ENCODE results near the gene CTNND2. TPM values are rescaled to one million over a fixed set of nuclear protein-coding genes. Genes with fewer than 3 reads are reported as not detected.

Gene CTNND2
- total RNA-seq, 1 donor from 2014 or later, result 40.0 TPM

GRCh38 chr5:11758321-11758720 is 145.9 kb downstream of the CTNND2 start:
- no peak overlapping the region for H3K27ac Mint-ChIP-seq (ENCODE audit: unreplicated experiment)
- H3K27me3 Mint-ChIP-seq (ENCODE audit: low read depth), result peaks cover 8% of the 10 kb centered on the region
- TF ChIP-seq, protein P1, sequence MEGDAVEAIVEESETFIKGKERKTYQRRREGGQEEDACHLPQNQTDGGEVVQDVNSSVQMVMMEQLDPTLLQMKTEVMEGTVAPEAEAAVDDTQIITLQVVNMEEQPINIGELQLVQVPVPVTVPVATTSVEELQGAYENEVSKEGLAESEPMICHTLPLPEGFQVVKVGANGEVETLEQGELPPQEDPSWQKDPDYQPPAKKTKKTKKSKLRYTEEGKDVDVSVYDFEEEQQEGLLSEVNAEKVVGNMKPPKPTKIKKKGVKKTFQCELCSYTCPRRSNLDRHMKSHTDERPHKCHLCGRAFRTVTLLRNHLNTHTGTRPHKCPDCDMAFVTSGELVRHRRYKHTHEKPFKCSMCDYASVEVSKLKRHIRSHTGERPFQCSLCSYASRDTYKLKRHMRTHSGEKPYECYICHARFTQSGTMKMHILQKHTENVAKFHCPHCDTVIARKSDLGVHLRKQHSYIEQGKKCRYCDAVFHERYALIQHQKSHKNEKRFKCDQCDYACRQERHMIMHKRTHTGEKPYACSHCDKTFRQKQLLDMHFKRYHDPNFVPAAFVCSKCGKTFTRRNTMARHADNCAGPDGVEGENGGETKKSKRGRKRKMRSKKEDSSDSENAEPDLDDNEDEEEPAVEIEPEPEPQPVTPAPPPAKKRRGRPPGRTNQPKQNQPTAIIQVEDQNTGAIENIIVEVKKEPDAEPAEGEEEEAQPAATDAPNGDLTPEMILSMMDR (conservative IDR thresholded peaks at IDR 0.05), result no peak

GRCh38 chr5:11757661-11758060 is 146.6 kb downstream of the CTNND2 start:
- DNase-seq (ENCODE audit: low read depth, low spot score), result no peak
- H3K9me3 Mint-ChIP-seq, result peaks cover 10% of the 10 kb centered on the region
- no peaks in the 10 kb centered on the region for H3K4me1 Mint-ChIP-seq
- H3K27ac Mint-ChIP-seq (ENCODE audit: unreplicated experiment), result no peak overlapping the region
- TF ChIP-seq, protein P1 (conservative IDR thresholded peaks at IDR 0.05), result no peak
- H3K36me3 Mint-ChIP-seq (ENCODE audit: low read depth), result no peaks in the 10 kb centered on the region
- peaks cover 8% of the 10 kb centered on the region for H3K27me3 Mint-ChIP-seq (ENCODE audit: low read depth)
- no peak overlapping the region for H3K4me3 Mint-ChIP-seq

More at GRCh38 chr5:11758321-11758720, 145.9 kb downstream of the CTNND2 start:
- no peak overlapping the region for H3K4me3 Mint-ChIP-seq
- peaks cover 12% of the 10 kb centered on the region for H3K9me3 Mint-ChIP-seq
- no peaks in the 10 kb centered on the region for H3K4me1 Mint-ChIP-seq
- no peaks in the 10 kb centered on the region for H3K36me3 Mint-ChIP-seq (ENCODE audit: low read depth)
- DNase-seq (ENCODE audit: low read depth, low spot score), result no peak

GRCh38 chr5:11737010-11737409 is 167.2 kb downstream of the CTNND2 start:
- Mint-ChIP-seq H3K9me3 (peaks cover 16% of the 10 kb centered on the region), H3K36me3 (ENCODE audit: low read depth) (peaks cover 3% of the 10 kb centered on the region), H3K27ac (ENCODE audit: unreplicated experiment) (no peak overlapping the region), H3K4me3 (no peak overlapping the region), H3K4me1 (no peaks in the 10 kb centered on the region), H3K27me3 (ENCODE audit: low read depth) (no peaks in the 10 kb centered on the region)
- no peak for DNase-seq (ENCODE audit: low read depth, low spot score)
- TF ChIP-seq, protein P1 (conservative IDR thresholded peaks at IDR 0.05), result no peak

- no peak for DNase-seq (ENCODE audit: low read depth, low spot score)
- H3K27ac Mint-ChIP-seq (ENCODE audit: unreplicated experiment), result no peak overlapping the region
- TF ChIP-seq, protein P1 (conservative IDR thresholded peaks at IDR 0.05), result no peak
- H3K27me3 Mint-ChIP-seq (ENCODE audit: low read depth), result no peaks in the 10 kb centered on the region
- H3K36me3 Mint-ChIP-seq (ENCODE audit: low read depth), result peaks cover 6% of the 10 kb centered on the region
- H3K9me3 Mint-ChIP-seq, result peaks cover 5% of the 10 kb centered on the region
- H3K4me1 Mint-ChIP-seq, result no peaks in the 10 kb centered on the region
- no peak overlapping the region for H3K4me3 Mint-ChIP-seq
Observed at GRCh38 chr5:11734369-11734768, 169.9 kb downstream of the CTNND2 start.

DNA sequence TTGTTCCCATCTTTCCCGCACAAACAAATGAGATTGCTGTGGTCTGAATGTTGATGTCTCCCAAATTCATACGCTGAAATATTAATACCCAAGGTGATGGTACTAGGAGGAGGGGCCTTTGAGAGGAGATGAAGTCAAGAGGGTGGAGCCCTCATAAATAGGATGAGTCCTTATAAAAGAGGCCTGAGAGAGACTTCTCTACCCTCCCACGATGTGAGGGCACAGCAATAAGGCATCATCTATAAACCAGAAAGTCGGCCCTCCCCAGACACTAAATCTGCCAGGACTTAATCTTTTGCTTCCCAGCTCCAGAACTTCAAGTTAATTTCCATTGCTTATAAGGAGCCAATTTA is 170.4 kb downstream of the CTNND2 start:
- Mint-ChIP-seq H3K36me3 (ENCODE audit: low read depth) (peaks cover 6% of the 10 kb centered on the region), H3K4me3 (no peak overlapping the region), H3K27ac (ENCODE audit: unreplicated experiment) (no peak overlapping the region), H3K9me3 (peaks cover 4% of the 10 kb centered on the region), H3K4me1 (no peaks in the 10 kb centered on the region), H3K27me3 (ENCODE audit: low read depth) (no peaks in the 10 kb centered on the region)
- TF ChIP-seq, protein P1 (conservative IDR thresholded peaks at IDR 0.05), result no peak
- DNase-seq (ENCODE audit: low read depth, low spot score), result no peak
